K562 (cell line): ENCODE data around the gene CPED1. TPM values are rescaled to one million over a fixed set of nuclear protein-coding genes. Genes with fewer than 3 reads are reported as not detected.

ENCODE experiments used
- ATF1 ChIP-seq, 2 experiments: fragments of 450-650 bp in 1 of 2; IDR thresholded peaks; 2 replicates each; pipeline ENCODE4 v1.6.1; 2016; ENCODE audit warnings: missing compliant biosample characterization in 1 of 2, missing genetic modification characterization in 1 of 2
- CEBPB ChIP-seq: fragments of 450-650 bp; IDR thresholded peaks from 2 replicates; pipeline ENCODE4 v1.6.1; 2016; ENCODE audit warnings: missing genetic modification characterization, missing compliant biosample characterization
- CREB5 ChIP-seq: fragments of 250-450 bp; sonication (Bioruptor Pico); IDR thresholded peaks from 2 replicates; pipeline ENCODE4 v1.5.0; 2020; ENCODE audit warnings: mild to moderate bottlenecking
- FOXK2 ChIP-seq, 2 experiments: fragments of 450-650 bp; IDR thresholded peaks in 1 of 2; conservative IDR thresholded peaks in 1 of 2; 2 replicates each; pipeline ENCODE4 v1.6.1; 2016; ENCODE audit warnings: low read depth in 2 of 2, mild to moderate bottlenecking in 1 of 2
- HMGN3 ChIP-seq: IDR thresholded peaks from 2 replicates; pipeline ENCODE4 v1.6.1; 2011; ENCODE audit warnings: borderline replicate concordance, low read depth, mild to moderate bottlenecking, mixed read lengths, low read length; ENCODE audit not compliant: insufficient read length; ENCODE audit errors: extremely low read depth
- HMGXB4 ChIP-seq: sonication (generic); formaldehyde crosslinking; IDR thresholded peaks from 2 replicates; pipeline ENCODE4 v1.8.1; 2023; ENCODE audit warnings: mild to moderate bottlenecking, missing genetic modification reagents
- NR1H2 ChIP-seq: sonication (generic); formaldehyde crosslinking; IDR thresholded peaks from 2 replicates; pipeline ENCODE4 v1.4.0; 2020; ENCODE audit warnings: mild to moderate bottlenecking, missing genetic modification reagents
- PBX2 ChIP-seq, 2 experiments: IDR thresholded peaks in 1 of 2; conservative IDR thresholded peaks in 1 of 2; 2 replicates each; pipeline ENCODE4 v1.6.1; 2016; ENCODE audit warnings: low read depth in 2 of 2, mild to moderate bottlenecking in 1 of 2, missing compliant biosample characterization in 1 of 2, missing genetic modification characterization in 1 of 2, moderate library complexity in 1 of 2
- TRIM28 ChIP-seq: fragments of 450-650 bp; IDR thresholded peaks from 2 replicates; pipeline ENCODE4 v1.6.1; 2017
- YY1 ChIP-seq, 3 experiments: IDR thresholded peaks; 2 replicates each; pipeline ENCODE4 v1.6.1; 2011; ENCODE audit warnings: low read length in 2 of 3, mild to moderate bottlenecking in 2 of 3, moderate library complexity in 2 of 3, borderline replicate concordance in 1 of 3, control low read depth in 1 of 3, low read depth in 1 of 3; ENCODE audit not compliant: insufficient read depth in 3 of 3, insufficient replicate concordance in 2 of 3, control insufficient read depth in 1 of 3, insufficient read length in 1 of 3; ENCODE audit errors: extremely low read depth in 1 of 3
- ZNF140 ChIP-seq: fragments of 250-450 bp; sonication (Bioruptor Pico); IDR thresholded peaks from 2 replicates; pipeline ENCODE4 v1.8.0; 2021; ENCODE audit warnings: moderate library complexity, mild to moderate bottlenecking, inconsistent platforms
- polyA plus RNA-seq, 8 experiments: library from polyadenylated mRNA; depleted of rRNA in 4 of 8; stranded (reverse) in 5 of 8; unstranded in 3 of 8; fragments of >200 nt; fragmentation: Nextera tagmentation in 2 of 8; fragmentation: Illumina TruSeq in 1 of 8; extraction: Ambion mirVana in 2 of 8; extraction: Trizol in 1 of 8; gene quantifications; 2 replicates each; pipeline versions ENCODE4 v1.2.1 to v1.2.3, GENCODE V29; 2011 to 2014; ENCODE audit warnings: inconsistent platforms in 1 of 8, missing spikeins in 1 of 8
- total RNA-seq, 7 experiments: library from RNA; depleted of rRNA in 6 of 7; stranded (reverse); fragments of >200 nt in 6 of 7; fragmentation: Illumina TruSeq in 2 of 7; extraction: Trizol in 2 of 7; gene quantifications; 2 replicates each; pipeline versions ENCODE4 v1.2.1 to v1.2.3, GENCODE V29; 2011 to 2021; ENCODE audit warnings: low replicate concordance in 1 of 7
- TF ChIP-seq, protein P1 (sequence below): fragments of 250-450 bp; sonication (Bioruptor Pico); IDR thresholded peaks from 2 replicates; pipeline ENCODE4 v1.5.0; 2021; ENCODE audit warnings: mild to moderate bottlenecking, moderate library complexity
- TF ChIP-seq, protein P2 (sequence below): fragments of 450-650 bp; IDR thresholded peaks from 2 replicates; pipeline ENCODE4 v1.6.1; 2016; ENCODE audit warnings: borderline replicate concordance

CPED1 gene
- total and polyA plus RNA-seq, 9 of the 15 experiments (the other 6 are each of a cell fraction or from before 2014, with no cell fraction given), result 195 to 393 (median 290) TPM

- TF ChIP-seq, protein P1, sequence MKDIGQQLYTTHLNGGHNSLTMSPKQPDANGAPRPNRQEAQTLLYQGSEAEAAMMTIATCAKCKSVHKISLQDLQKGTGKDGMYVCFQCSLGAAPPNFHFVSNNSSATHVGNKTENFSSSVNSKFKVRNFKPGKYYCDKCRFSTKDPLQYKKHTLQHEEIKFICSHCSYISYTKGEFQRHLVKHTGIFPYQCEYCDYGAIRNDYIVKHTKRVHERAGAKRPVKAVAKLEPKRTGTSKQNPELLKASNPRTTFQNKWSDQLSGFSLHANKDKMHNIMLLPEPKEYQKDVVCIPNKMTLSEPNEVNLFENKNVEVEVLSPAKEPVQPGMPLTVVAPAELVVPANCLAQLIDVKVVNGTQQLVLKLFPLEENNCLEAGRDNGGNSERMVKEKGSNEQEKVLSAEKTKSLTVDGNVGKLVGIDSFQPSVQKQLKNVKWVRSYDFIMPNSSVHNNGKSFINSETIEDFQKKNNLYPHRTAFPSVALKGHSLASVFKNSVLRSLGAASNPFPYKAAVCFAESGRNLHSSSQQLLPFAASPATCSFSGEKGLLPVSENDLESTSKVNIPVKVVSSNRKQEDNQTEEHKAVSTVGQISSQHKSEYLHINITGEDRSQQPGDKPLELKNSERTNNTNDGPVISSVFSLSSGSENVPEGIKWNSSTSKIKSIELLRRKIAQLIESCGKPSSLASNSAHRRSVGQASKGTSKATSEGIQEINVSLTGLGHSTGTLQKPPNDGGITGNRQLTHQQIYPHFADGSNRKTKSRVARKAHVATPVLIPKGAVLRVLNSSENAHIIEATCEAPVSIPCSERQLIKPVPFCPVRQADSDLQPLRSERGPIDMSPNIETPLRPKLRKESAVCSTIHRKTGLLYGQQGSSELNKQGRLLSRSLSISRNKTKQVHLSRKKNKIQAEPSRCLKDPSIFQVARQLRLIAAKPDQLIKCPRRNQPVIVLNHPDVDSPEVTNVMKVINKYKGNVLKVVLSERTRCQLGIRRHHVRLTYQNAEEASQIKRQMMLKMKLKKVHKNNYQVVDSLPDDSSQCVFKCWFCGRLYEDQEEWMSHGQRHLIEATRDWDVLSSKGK (CRISPR knock-in tag), result 0 out of 2 replicates have a peak, but pooled peaks have one; percentile 82
- TF ChIP-seq ATF1 (CRISPR knock-in tag; IDR thresholded peaks at IDR 0.05) (no peak), ATF1 (tag; IDR thresholded peaks at IDR 0.05) (peak; percentile 58), TRIM28 (no peak), FOXK2 (conservative IDR thresholded peaks at IDR 0.05 in 1 of 2, IDR thresholded peaks at IDR 0.05 in 1 of 2; ENCODE audit: low read depth in 2 of 2) (peak; percentile 75 to 81; a peak in 3 of 4 replicates), HMGXB4 (CRISPR knock-in tag) (no peak), ZNF140 (CRISPR knock-in tag) (no peak), NR1H2 (CRISPR knock-in tag) (no peak), HMGN3 (no peak), PBX2 (CRISPR knock-in tag; IDR thresholded peaks at IDR 0.05; ENCODE audit: low read depth) (no peak), PBX2 (tag; conservative IDR thresholded peaks at IDR 0.05; ENCODE audit: low read depth) (peak; percentile 37; the same call in 1 of the 2 replicates), CEBPB (tag) (peak; percentile 83), YY1 (IDR thresholded peaks at IDR 0.05; ENCODE audit: borderline replicate concordance in 1 of 3, control insufficient read depth in 1 of 3, extremely low read depth in 1 of 3, insufficient read depth in 3 of 3, insufficient read length in 1 of 3, insufficient replicate concordance in 2 of 3, low read depth in 1 of 3, low read length in 2 of 3) (no peak), CREB5 (CRISPR knock-in tag) (peak; percentile 82; the same call in 1 of the 2 replicates)
- TF ChIP-seq, protein P2, sequence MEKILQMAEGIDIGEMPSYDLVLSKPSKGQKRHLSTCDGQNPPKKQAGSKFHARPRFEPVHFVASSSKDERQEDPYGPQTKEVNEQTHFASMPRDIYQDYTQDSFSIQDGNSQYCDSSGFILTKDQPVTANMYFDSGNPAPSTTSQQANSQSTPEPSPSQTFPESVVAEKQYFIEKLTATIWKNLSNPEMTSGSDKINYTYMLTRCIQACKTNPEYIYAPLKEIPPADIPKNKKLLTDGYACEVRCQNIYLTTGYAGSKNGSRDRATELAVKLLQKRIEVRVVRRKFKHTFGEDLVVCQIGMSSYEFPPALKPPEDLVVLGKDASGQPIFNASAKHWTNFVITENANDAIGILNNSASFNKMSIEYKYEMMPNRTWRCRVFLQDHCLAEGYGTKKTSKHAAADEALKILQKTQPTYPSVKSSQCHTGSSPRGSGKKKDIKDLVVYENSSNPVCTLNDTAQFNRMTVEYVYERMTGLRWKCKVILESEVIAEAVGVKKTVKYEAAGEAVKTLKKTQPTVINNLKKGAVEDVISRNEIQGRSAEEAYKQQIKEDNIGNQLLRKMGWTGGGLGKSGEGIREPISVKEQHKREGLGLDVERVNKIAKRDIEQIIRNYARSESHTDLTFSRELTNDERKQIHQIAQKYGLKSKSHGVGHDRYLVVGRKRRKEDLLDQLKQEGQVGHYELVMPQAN, result no peak
These were observed 92.9 kb downstream of the CPED1 start (continued) for GRCh38 chr7:121081327-121081936.
